Stimulated activated CD4-positive, alpha-beta T cell treated with anti-CD3 and anti-CD28 coated beads, Interleukin-4, amount 100 ng/mL, for 4 hours (primary cell): Measurements from ENCODE around the gene GIPC2.
"Not testable (repeated sequence)": the region's sequence is repeated elsewhere in the genome, so short reads cannot be mapped to it uniquely, and the experiment has no call there.

Source experiments
- DNase-seq, 2 experiments: peaks; one replicate each; pipeline ENCODE4 v3.0.0-alpha.2; 2020

GIPC2 gene, protein sequence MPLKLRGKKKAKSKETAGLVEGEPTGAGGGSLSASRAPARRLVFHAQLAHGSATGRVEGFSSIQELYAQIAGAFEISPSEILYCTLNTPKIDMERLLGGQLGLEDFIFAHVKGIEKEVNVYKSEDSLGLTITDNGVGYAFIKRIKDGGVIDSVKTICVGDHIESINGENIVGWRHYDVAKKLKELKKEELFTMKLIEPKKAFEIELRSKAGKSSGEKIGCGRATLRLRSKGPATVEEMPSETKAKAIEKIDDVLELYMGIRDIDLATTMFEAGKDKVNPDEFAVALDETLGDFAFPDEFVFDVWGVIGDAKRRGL

GRCh38 chr1:78045926-78046778 lies at the start of gene GIPC2:
Gene GIPC2 (plus strand): TSS chr1:78045966. CDS start chr1:78046095, 129 bp downstream.
- DNase-seq: peak in 1 of 2 experiments; percentile 26

GRCh38 chr1:77996734-77997133 lies 49.0 kb upstream of the GIPC2 start:
- no peak for DNase-seq

GRCh38 chr1:78000536-78000935 lies 45.2 kb upstream of the GIPC2 start:
- not testable (repeated sequence) for DNase-seq

DNA sequence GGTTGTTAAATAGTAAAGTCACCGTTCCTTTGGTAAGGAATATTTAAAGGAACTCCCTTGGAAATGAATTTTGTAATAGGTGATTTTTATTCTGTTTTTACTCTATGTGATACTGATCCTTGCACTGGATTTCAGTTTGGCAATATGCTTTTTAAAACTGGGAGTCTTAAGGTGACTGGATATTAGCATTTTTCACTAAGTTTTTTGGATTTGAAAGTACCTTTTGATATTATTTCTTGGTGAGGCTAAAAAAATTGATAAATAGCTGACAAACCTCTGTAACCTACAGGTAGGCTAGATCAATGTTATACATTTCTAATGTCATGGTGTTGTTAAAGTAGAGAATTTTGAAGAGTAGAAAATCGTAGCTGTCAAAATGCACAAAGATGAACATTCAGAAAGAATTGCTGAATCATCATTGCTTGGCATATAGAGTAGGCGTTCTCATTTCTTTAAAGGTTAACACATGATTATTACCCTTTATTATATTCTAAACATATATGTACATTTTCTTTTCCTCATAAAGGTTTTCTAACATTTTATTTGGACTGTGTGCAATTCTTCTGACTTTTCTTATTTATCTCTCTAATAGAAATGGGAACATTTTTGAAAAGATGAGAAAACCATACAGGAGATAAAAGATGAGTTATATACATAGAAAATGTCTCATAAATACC lies 42.6 kb upstream of the GIPC2 start:
- no peak for DNase-seq

GRCh38 chr1:78003882-78004718 lies 41.7 kb upstream of the GIPC2 start:
- peak; percentile 8 to 12 for DNase-seq

- peak; percentile 12 to 62 for DNase-seq
Observed at GRCh38 chr1:78004719-78005447, 40.9 kb upstream of the GIPC2 start, which contains the start of gene DNAJB4. Gene DNAJB4 (plus strand): TSS chr1:78004939. CDS start chr1:78005111, 172 bp downstream.

DNA sequence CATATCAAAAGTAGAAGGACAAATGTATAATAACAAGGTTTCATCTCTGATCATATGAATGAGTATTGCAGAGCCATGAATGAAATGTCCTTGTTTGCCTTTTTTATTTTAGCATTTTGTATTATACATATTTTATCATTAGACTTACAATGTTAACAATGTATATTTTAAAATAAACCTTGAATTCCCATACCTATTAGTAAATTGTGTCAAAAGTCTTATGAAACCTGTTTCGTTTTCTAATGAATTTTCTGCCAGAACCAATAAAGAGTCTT lies 40.4 kb upstream of the GIPC2 start:
- DNase-seq: no peak

GRCh38 chr1:78005755-78006154 lies 40.0 kb upstream of the GIPC2 start:
- DNase-seq: no peak

DNA sequence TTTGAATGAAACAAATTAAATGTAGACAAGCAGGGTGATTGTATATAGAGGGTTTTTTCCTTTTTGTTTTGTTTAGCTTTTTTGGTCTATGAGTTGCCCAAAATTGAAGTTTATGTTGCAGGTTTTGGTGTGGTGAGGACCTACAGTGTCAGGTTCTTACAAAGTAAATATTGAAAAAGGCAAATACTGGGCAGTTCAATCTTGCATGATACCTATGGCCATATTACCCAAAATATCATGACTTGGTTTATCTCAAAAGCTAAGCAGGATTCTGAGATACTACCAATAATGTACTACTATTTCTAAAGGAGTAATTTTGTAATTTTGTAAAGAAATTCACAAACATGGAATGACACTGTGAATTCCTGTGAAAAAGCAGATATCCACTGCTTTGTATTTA lies 39.2 kb upstream of the GIPC2 start:
- DNase-seq: no peak

DNA sequence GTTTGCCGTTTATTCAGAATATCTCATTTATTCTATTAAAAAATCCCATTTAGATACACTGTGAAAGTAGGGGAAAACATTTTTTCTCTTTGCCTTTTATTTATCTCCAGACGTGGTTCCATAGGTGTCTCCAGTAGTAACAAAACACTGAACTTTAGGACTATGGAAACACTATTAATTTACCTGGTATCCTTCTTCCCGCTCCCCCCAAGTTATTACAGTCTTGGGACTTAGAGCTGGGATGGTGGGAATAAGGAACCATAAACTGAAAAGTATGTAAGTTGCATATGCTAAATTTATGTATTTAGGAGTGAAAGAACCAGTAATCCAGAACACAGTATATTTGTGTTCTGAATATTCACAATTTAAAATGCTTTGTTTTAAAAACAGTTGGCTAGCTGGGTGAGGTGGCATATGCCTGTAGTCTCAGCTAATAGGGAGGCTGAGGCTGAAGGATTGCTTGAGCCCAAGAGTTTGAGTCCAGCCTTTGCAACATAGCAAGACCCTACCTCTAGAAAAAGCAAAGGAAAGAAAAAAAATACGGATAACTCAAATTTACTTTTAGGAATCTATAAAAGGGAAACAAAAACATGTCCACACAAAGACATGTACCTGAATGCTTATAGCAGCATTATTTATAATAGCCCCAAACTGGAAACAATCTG lies 38.0 kb upstream of the GIPC2 start:
- no peak for DNase-seq

DNA sequence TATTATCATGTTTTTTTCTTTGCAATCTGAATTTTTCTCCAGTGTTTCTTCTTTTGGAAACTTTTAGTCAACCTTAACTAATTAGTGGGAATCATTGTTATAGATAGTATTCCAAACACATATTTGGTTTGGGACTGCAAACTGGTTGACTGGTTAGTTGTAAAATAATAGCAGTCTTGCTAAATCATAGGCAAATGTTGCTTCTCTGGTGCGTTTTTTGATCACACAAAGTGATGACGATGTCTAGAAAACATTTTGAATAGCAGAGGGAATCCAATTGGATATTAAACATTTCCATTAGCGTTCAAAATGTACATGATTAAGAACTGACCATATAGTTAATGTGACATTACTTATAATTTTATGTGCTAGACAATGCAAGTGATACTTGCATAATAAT lies 36.5 kb upstream of the GIPC2 start:
- no peak for DNase-seq

- DNase-seq: no peak
Observed at GRCh38 chr1:78009836-78010235, 35.9 kb upstream of the GIPC2 start.

DNA sequence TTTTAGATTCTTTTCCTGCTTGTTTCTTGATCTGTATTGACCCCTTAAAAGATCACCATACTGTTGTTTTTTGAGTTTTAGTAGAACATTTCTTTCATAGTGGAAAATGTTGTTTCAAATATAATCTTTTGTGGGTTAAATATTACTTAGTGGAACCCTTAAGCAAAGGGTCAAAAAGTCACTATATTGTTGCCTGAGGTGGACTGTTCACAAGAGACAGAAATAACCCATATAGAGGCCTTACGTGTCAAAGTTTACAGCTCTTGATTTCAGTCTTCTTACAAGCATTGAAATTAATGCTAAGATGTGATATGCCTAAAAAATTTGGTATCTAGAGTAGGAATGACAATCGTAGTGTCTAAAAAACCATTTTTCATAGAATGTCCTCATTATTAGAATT lies 34.7 kb upstream of the GIPC2 start:
- no peak for DNase-seq

DNA sequence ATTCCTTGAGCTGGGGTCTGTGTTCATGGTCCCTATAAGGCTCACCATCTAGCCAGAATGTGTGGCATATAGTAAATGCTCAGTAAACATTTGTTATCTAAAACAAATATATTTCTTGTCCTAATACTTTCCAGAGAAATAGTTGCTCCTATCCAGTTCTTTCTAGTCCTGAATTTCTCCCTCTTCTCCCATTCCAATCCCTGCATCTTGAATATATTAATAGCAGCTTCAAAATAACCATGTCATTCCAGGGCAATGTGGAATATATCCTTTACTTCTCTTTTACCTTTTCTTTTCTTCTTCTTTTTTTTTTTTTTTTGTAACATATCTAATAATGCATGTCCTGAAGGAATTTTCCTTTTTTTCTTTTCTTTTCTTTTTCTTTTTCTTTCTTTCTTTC lies 30.6 kb upstream of the GIPC2 start:
- no peak for DNase-seq

DNA sequence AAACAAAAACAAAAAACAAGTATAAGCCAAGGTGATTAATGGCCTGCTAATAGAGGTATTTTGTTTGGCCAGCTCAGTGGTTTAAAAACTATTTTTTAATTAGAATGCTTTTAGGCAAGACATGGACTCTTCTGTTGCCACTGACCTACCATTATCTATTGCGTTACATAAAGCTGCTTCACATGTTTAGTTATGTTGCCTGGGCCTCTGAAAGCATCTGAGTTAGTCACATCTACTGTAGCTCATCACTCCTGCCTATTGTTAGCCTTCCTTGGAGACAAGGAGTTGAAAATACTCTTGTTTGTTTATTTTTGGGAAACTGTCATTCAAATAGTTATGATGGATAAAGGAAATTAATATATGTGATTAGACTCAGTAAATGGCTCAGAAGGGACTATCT lies 26.7 kb upstream of the GIPC2 start:
- DNase-seq: no peak

DNA sequence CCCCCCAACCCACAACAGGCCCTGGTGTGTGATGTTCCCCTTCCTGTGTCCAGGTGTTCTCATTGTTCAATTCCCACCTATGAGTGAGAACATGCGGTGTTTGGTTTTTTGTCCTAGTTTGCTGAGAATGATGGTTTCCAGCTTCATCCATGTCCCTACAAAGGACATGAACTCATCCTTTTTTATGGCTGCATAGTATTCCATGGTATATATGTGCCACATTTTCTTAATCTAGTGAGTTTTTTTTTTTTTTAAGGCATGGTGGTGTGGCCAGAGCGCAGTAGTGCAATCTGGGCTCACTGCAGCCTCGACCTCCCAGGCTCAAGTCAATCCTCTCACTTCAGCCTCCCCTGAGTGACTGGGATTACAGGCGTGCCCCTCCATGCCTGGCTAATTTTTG lies 24.6 kb upstream of the GIPC2 start:
- not testable (repeated sequence) for DNase-seq

GRCh38 chr1:78029793-78030192 lies 16.0 kb upstream of the GIPC2 start:
- DNase-seq: no peak

DNA sequence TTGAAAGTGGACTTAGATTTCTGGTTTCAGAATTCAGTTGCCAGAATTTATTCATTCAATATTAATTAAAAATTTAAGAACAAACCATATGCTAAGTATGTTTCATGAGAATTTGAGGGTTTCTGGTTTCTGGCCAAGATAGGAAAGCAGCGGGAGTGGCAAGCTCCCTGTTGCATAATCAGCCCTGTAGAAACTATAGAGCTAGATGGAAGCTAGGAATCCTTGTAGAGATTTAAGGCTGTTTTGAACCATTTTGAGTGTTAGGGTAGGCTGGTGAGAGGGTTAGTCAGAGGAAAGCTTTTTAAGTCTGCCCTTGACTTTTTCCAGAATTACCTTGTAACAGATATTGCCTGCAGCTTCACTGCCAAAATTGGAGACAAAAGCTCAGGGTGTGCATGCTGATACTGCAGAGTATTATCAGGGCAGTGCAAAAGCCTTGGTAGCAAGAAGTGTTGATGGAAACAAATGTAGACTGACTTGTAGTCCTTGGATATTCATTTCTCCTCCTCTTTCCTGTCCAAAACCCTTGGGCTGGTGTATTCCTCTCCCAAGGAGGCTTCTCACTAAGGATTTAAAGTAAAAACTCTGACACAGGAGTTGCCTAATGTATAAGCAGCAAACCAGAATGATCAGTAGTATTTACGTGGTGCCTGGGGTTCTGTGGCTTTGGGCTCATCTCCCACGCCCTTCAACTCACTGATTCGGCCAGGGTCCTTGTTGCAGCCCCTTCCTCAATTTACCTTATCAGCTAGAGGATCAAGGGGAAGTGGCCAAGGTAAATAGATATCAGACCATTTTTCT lies 12.6 kb upstream of the GIPC2 start:
- DNase-seq: no peak

GRCh38 chr1:78033797-78034172 lies 12.0 kb upstream of the GIPC2 start:
- no peak for DNase-seq

DNA sequence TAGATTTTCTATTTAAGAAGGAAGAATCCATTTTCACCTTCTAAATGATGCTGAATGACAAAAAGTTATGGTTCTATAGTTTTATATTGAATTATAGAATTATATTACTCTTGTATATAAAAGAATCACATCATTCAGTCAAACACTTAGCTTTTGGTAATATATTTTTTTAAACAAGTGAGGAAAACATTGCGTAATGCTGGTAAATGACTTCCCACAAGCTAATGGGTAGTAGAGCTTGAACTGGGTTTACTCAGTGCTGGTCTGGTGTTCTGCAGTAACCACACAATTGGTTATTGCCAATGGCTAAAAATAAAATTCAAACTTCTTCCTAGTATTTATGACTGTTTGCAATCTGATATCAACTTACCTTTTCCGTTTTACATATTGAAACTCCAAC lies 10.6 kb upstream of the GIPC2 start:
- DNase-seq: no peak

GRCh38 chr1:78036450-78036849 lies 9.3 kb upstream of the GIPC2 start:
- no peak for DNase-seq
